DND-41 (cell line): ENCODE measurements around the gene MOK.

ENCODE experiments used
- ATAC-seq: fragments of 200-7000 bp; cut with Tn5 transposase; 3 replicates; pipeline ENCODE4 v1.9.1; 2021; ENCODE audit warnings: low read depth; ENCODE audit not compliant: insufficient read depth
- DNase-seq: peaks from one replicate; pipeline ENCODE4 v3.0.0-alpha.2; 2020
- H2AFZ ChIP-seq: 2 replicates; pipeline ENCODE4 v1.6.0; 2012; ENCODE audit warnings: low read depth, low read length
- H3K27ac ChIP-seq: 2 replicates; pipeline ENCODE4 v1.5.1; 2012; ENCODE audit warnings: low read length, inconsistent platforms
- H3K27me3 ChIP-seq: fragments of 200-600 bp; sonication (generic); 2 replicates; pipeline ENCODE4 v1.6.0; 2012; ENCODE audit warnings: low read length, mild to moderate bottlenecking, inconsistent platforms; ENCODE audit not compliant: insufficient read depth, poor library complexity
- H3K36me3 ChIP-seq: 2 replicates; pipeline ENCODE4 v1.5.1; 2012; ENCODE audit warnings: low read length, inconsistent platforms; ENCODE audit not compliant: insufficient read depth
- H3K4me1 ChIP-seq: 2 replicates; pipeline ENCODE4 v1.5.1; 2012; ENCODE audit warnings: mild to moderate bottlenecking, low read length; ENCODE audit not compliant: insufficient read depth
- H3K4me2 ChIP-seq: 2 replicates; pipeline ENCODE4 v1.6.0; 2012; ENCODE audit warnings: mild to moderate bottlenecking, moderate library complexity, low read length, inconsistent platforms; ENCODE audit not compliant: insufficient read depth
- H3K4me3 ChIP-seq, 2 experiments: fragments of 200-600 bp in 1 of 2; shearing (Covaris generic) in 1 of 2; 2 replicates each; pipeline ENCODE4 v1.5.1; 2012 to 2016; ENCODE audit warnings: inconsistent platforms in 2 of 2, low read length in 2 of 2, mild to moderate bottlenecking in 2 of 2, low read depth in 1 of 2, moderate library complexity in 1 of 2
- H3K79me2 ChIP-seq: 2 replicates; pipeline ENCODE4 v1.6.0; 2012; ENCODE audit warnings: low read length, inconsistent platforms; ENCODE audit not compliant: insufficient read depth
- H3K9ac ChIP-seq: 2 replicates; pipeline ENCODE4 v1.6.0; 2012; ENCODE audit warnings: low read depth, mild to moderate bottlenecking, inconsistent platforms, low read length, moderate library complexity
- H3K9me3 ChIP-seq: 2 replicates; pipeline ENCODE4 v1.5.1; 2012; ENCODE audit warnings: low read length, moderate library complexity, mild to moderate bottlenecking, inconsistent platforms; ENCODE audit not compliant: insufficient read depth, severe bottlenecking
- H4K20me1 ChIP-seq: 2 replicates; pipeline ENCODE4 v1.6.0; 2012; ENCODE audit warnings: low read length; ENCODE audit not compliant: insufficient read depth
- EZH2 ChIP-seq: IDR thresholded peaks from 3 replicates; pipeline ENCODE4 v1.6.1; 2012; ENCODE audit warnings: borderline replicate concordance, low read depth, mild to moderate bottlenecking, moderate library complexity, low read length, inconsistent platforms; ENCODE audit not compliant: severe bottlenecking
- TF ChIP-seq, protein P1 (sequence below): IDR thresholded peaks from 2 replicates; pipeline ENCODE4 v1.5.1; 2012; ENCODE audit warnings: borderline replicate concordance, low read length, moderate library complexity, mild to moderate bottlenecking; ENCODE audit not compliant: poor library complexity, severe bottlenecking; ENCODE audit errors: extremely low read depth

MOK gene

DNA sequence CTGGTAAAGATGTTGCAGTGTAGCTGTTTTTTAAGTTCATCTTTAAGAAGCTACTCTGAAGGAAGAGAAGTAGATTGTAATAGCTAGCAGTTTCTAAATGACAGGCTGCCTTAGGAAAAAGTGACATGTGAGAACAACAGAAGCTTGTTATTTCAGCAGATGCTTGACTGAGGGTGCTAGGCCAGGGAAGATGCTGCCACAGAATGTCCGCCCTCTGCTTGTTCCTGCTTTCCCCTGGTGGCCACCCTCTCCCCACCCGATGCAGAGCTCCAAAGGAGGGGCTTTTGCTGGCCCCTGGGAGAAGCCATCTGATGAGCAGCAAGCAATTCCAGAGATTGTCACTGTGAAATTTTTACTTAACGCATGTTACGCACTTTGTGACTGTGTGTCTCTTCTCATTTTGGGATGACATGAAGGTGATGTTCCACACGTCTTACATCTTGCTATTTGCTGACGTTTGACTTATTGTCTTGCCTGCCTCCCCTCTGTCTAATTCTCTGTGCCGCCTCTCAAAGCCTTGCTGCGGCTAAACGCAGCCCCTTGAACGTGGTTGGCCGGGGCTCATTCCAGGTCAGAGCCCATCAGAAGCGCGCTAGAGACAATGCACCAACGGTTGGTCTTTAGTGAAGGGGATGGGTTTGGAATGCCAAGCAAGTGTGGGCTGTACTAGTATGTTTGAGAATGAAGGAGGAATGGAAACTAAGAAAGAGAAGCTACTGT is 120.5 kb downstream of the MOK start:
- no peak for DNase-seq
- H3K9me3 ChIP-seq = no peaks in the 10 kb centered on the region
- no peaks in the 10 kb centered on the region for H3K36me3 ChIP-seq
- no peaks in the 10 kb centered on the region for H3K27me3 ChIP-seq
- no peak overlapping the region for H3K9ac ChIP-seq
- H3K4me3 ChIP-seq = no peak overlapping the region
- no peak for TF ChIP-seq EZH2
- TF ChIP-seq, protein P1, sequence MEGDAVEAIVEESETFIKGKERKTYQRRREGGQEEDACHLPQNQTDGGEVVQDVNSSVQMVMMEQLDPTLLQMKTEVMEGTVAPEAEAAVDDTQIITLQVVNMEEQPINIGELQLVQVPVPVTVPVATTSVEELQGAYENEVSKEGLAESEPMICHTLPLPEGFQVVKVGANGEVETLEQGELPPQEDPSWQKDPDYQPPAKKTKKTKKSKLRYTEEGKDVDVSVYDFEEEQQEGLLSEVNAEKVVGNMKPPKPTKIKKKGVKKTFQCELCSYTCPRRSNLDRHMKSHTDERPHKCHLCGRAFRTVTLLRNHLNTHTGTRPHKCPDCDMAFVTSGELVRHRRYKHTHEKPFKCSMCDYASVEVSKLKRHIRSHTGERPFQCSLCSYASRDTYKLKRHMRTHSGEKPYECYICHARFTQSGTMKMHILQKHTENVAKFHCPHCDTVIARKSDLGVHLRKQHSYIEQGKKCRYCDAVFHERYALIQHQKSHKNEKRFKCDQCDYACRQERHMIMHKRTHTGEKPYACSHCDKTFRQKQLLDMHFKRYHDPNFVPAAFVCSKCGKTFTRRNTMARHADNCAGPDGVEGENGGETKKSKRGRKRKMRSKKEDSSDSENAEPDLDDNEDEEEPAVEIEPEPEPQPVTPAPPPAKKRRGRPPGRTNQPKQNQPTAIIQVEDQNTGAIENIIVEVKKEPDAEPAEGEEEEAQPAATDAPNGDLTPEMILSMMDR = no peak
- peaks cover 80% of the 10 kb centered on the region for H3K79me2 ChIP-seq
- no peak overlapping the region for H3K27ac ChIP-seq
- peaks cover 57% of the 10 kb centered on the region for H4K20me1 ChIP-seq
- H2AFZ ChIP-seq = no peak overlapping the region
- ATAC-seq = no peak
- no peak overlapping the region for H3K4me2 ChIP-seq
- no peaks in the 10 kb centered on the region for H3K4me1 ChIP-seq

DNA sequence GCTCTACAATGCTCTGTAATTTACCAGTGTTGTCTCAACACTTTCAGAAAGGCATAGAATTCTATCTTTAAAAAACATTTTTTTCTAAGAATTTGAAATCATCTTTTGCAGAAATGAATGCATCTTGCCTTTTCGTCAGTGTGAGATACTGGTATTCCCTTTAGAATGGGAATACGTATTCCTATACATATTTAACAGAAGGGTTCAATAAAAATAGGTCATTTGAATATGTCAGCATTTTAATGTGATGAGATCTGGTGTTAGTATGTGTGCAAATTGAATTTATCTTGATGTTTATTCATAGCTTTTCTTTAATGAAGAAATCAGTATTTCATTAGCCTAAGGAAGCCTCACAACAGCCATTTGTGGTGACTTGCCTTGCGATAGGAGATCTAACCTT is 121.1 kb downstream of the MOK start:
- Histone ChIP-seq H3K27ac (no peak overlapping the region), H3K27me3 (no peaks in the 10 kb centered on the region), H3K9me3 (no peaks in the 10 kb centered on the region), H3K79me2 (peaks cover 83% of the 10 kb centered on the region), H3K4me3 (no peak overlapping the region), H3K4me2 (no peak overlapping the region), H3K36me3 (no peaks in the 10 kb centered on the region), H2AFZ (no peak overlapping the region), H4K20me1 (peaks cover 58% of the 10 kb centered on the region), H3K4me1 (no peaks in the 10 kb centered on the region), H3K9ac (no peak overlapping the region)
- TF ChIP-seq EZH2 = no peak
- TF ChIP-seq, protein P1 = no peak
- no peak for DNase-seq
- ATAC-seq = no peak

DNA sequence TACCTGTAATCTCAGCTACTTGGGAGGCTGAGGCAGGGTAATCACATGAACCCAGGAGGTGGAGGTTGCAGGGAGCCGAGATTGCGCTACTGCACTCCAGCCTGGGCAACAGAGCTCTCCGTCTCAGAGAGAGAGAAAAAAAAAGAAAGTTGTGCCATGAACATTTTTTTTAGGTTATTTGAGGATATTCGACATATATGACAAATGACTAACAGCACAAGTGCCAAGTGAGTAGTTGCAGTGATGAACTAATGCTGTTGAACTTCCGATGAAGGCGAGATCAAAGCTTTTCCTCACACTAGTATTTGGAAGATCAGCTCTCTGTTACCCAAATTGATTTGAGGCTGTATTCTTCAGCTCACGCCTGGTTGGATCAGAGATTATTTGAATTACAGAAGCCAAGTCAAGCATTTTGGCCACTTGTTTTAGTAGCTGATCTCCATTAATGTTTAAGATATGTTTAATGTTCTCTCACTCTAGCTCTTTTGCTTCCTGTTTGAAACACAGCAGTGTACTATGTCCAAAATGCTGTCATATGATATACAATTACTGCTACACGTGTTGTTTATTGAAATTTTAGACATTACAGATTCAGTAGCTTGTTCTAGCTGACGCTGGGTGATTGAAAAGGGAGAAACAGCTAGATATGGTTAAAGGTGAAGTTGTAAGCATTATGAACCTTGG is 121.9 kb downstream of the MOK start:
- H3K4me3 ChIP-seq = no peak overlapping the region
- ATAC-seq = no peak
- DNase-seq = no peak
- peaks cover 83% of the 10 kb centered on the region for H3K79me2 ChIP-seq
- no peaks in the 10 kb centered on the region for H3K9me3 ChIP-seq
- H3K36me3 ChIP-seq = no peaks in the 10 kb centered on the region
- no peaks in the 10 kb centered on the region for H3K27me3 ChIP-seq
- H4K20me1 ChIP-seq = peaks cover 61% of the 10 kb centered on the region
- H3K27ac ChIP-seq = no peak overlapping the region
- TF ChIP-seq EZH2 = no peak
- TF ChIP-seq, protein P1 = no peak
- no peak overlapping the region for H3K4me2 ChIP-seq
- no peaks in the 10 kb centered on the region for H3K4me1 ChIP-seq
- no peak overlapping the region for H2AFZ ChIP-seq
- no peak overlapping the region for H3K9ac ChIP-seq
